22Rv1 (cell line): ENCODE data around the gene CORO2B.

Experiments
- ZFX ChIP-seq: fragments of 450-650 bp; IDR thresholded peaks from 2 replicates; pipeline ENCODE4 v1.6.1; 2017; ENCODE audit warnings: antibody characterized with exemption, borderline replicate concordance
- TF ChIP-seq, protein P1 (sequence below): fragments of 450-650 bp; IDR thresholded peaks from 2 replicates; pipeline ENCODE4 v1.5.1; 2017; ENCODE audit warnings: mild to moderate bottlenecking

DNA sequence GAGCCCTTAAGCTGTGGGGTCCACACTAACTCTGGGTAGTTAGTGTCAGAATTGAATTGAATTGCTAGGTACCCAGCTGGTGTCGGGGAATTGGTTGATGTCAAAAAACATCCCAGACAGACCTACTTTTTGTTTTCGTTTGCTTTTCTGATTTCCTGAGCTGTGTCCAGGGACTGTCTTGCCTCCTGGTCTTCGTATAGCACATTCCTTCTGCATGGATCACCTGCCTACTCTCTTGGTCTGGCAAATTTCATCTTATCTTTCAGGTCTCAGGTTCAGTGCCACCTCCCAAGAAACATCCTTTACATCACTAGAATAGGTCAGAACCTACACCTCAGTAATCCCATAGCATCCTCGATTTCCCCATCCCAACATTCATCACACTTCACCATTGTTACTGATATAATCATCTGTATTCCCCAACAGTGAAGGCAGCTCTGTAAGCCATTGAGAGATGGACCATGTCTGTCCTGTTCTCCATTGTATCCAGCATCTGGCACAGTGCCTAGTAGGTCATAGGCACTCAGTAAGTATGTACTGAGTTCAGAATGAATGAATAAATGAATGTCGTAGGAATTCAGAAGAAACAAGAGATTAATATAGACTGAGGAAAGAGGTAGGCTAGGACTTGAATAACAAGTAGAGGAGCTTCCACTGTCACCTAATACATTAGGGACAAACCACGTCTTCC is 160.7 kb downstream of the CORO2B start:
- TF ChIP-seq, protein P1, sequence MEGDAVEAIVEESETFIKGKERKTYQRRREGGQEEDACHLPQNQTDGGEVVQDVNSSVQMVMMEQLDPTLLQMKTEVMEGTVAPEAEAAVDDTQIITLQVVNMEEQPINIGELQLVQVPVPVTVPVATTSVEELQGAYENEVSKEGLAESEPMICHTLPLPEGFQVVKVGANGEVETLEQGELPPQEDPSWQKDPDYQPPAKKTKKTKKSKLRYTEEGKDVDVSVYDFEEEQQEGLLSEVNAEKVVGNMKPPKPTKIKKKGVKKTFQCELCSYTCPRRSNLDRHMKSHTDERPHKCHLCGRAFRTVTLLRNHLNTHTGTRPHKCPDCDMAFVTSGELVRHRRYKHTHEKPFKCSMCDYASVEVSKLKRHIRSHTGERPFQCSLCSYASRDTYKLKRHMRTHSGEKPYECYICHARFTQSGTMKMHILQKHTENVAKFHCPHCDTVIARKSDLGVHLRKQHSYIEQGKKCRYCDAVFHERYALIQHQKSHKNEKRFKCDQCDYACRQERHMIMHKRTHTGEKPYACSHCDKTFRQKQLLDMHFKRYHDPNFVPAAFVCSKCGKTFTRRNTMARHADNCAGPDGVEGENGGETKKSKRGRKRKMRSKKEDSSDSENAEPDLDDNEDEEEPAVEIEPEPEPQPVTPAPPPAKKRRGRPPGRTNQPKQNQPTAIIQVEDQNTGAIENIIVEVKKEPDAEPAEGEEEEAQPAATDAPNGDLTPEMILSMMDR = no peak
- no peak for TF ChIP-seq ZFX
